ENCODE measurements around the gene THAP4.
"Not testable (repeated sequence)": the region's sequence is repeated elsewhere in the genome, so short reads cannot be mapped to it uniquely, and the experiment has no call there.

THAP4 gene

DNA sequence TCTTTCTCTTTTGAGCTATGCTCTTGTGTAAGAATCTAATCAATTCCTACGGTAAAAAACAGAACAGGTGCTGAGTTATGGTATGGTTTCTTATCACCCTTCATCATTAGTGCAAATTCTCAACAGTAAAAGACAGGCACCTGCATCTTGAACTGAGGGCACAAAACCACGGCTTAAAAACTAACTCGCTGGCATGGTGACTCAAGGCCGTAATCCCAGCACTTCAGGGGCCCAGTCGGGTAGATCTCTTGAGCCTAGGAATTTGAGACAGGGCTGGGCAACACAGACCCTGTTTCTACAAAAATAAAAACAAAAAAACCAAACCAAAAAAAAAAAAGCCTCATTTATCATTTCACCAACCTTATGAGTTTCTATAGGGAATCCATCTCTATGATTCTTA is 33.3 kb downstream of the THAP4 start:
- H3K9me3 ChIP-seq: no peaks in the 10 kb centered on the region
- H3K4me3 ChIP-seq: no peak overlapping the region
- H3K4me1 ChIP-seq: no peaks in the 10 kb centered on the region
- H3K36me3 ChIP-seq (replicated peaks): peaks cover 54% of the 10 kb centered on the region
- no peaks in the 10 kb centered on the region for H3K27me3 ChIP-seq (ENCODE audit: low read depth)
- in situ Hi-C loops (cut with MboI; ENCODE audit: low sequenced_read_pairs): no loop called here
- DNase-seq (ENCODE audit: low spot score in 2 of 2): no peak

DNA sequence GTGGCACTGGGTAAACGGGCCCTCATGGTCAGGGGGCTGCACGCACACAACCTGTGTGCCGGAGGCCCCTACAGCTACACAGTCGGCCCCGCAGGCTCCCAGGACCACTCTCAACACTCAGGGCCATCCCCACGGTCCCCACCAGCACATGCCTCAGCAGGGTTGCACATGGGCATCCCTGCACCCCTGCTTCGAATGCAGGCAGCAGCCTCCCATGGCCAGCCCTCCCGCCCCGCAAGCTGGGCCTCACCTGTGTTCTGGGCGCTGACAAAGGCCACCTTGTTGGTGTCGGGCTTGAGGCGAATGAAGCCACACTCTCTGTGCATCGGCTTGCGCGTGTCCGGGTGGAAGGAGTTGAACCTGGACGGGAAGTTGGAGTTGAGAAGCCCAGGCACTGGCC is 34.2 kb downstream of the THAP4 start:
- in situ Hi-C loops (cut with MboI; ENCODE audit: low sequenced_read_pairs): no loop called here
- no peaks in the 10 kb centered on the region for H3K4me1 ChIP-seq
- H3K36me3 ChIP-seq (replicated peaks): peaks cover 47% of the 10 kb centered on the region
- DNase-seq (ENCODE audit: low spot score in 2 of 2): no peak
- H3K4me3 ChIP-seq: no peak overlapping the region
- no peaks in the 10 kb centered on the region for H3K9me3 ChIP-seq
- no peaks in the 10 kb centered on the region for H3K27me3 ChIP-seq (ENCODE audit: low read depth)

DNA sequence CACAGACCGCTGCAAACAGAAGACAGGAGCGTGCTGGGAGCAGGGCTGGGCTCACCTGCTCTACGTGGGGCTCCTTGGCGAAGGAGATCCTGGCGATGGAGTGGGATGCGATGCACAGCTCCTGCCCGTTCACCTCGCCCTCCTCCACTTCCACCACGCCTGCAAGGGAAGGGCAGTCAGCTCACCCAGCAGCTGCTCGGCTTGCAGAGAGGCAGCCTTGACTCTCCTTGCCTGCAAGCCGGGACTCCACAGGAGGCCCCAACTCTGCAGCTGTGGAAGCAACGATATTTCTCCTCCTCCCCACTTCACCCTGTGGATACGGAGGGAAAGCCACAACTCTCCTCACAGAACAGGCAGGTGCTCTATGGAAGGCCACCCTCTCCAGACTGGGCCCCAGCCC is 35.1 kb downstream of the THAP4 start:
- H3K4me1 ChIP-seq: no peaks in the 10 kb centered on the region
- H3K36me3 ChIP-seq (replicated peaks): peaks cover 54% of the 10 kb centered on the region
- in situ Hi-C loops (cut with MboI; ENCODE audit: low sequenced_read_pairs): no loop called here
- no peaks in the 10 kb centered on the region for H3K27me3 ChIP-seq (ENCODE audit: low read depth)
- no peaks in the 10 kb centered on the region for H3K9me3 ChIP-seq
- DNase-seq (ENCODE audit: low spot score in 2 of 2): no peak
- H3K4me3 ChIP-seq: no peak overlapping the region

DNA sequence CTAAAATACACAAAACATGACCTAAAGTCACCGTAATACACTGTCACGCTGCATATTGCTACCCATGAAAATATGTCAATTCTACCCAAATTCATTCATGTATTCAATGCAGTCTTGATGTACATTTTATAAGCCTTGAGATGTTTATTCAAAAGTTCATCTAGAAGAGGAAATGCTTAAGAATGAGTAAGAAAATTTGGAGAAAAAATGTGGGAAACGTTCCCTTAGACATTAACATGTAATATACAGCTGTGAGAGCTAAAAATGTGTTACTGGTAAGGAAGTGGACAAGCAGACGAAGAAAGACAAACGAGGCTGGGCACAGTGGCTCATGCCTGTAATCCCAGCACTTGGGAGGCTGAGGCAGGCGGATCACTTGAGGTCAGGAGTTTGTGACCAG is 37.3 kb downstream of the THAP4 start:
- Histone ChIP-seq H3K4me1 (no peaks in the 10 kb centered on the region), H3K27me3 (ENCODE audit: low read depth) (no peaks in the 10 kb centered on the region), H3K9me3 (no peaks in the 10 kb centered on the region), H3K4me3 (no peak overlapping the region), H3K36me3 (replicated peaks) (peaks cover 43% of the 10 kb centered on the region)
- in situ Hi-C loops (cut with MboI; ENCODE audit: low sequenced_read_pairs): no loop called here
- DNase-seq (ENCODE audit: low spot score in 2 of 2): no peak

DNA sequence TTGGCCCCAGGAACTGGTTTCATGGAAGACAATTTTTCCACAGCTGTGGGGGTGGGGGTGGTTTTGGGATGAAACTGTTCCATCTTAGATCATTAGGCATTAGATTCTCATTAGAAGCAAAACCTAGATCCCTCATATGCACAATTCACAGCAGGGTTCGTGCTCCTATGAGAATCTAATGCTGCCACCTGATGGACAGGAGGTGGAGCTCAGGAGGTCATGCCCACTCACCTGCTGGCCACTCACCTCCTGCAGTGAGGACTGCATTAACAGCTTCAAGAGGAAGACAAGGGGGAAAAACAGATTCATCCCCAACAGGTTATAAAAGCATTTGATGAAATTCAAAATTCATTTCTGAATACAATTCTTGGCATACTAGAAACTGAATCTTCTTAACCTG is 38.5 kb downstream of the THAP4 start:
- Histone ChIP-seq H3K36me3 (replicated peaks) (peaks cover 42% of the 10 kb centered on the region), H3K4me1 (no peaks in the 10 kb centered on the region), H3K27me3 (ENCODE audit: low read depth) (no peaks in the 10 kb centered on the region), H3K9me3 (no peaks in the 10 kb centered on the region), H3K4me3 (no peak overlapping the region)
- in situ Hi-C loops (cut with MboI; ENCODE audit: low sequenced_read_pairs): no loop called here
- DNase-seq (ENCODE audit: low spot score in 2 of 2): no peak

DNA sequence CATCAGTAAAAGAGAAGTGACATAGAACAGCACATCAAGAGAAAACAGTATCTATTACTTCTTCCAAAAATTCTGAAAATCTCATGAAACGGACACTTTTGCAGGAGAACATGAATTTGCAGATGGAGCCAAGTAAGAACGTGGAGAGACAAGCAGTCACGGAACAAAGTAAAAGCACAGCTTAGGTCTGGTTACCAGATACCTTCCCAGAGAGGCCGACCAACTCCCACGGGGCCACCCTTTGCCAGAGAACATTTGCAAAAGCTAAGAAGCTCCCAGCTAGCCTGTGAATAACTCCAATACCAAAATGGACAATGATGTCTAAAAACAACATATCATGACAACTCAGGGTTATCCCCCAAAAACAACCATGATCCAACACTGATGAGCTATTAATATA is 38.9 kb downstream of the THAP4 start:
- Histone ChIP-seq H3K9me3 (no peaks in the 10 kb centered on the region), H3K27me3 (ENCODE audit: low read depth) (no peaks in the 10 kb centered on the region), H3K4me1 (no peaks in the 10 kb centered on the region), H3K4me3 (no peak overlapping the region), H3K36me3 (replicated peaks) (peaks cover 46% of the 10 kb centered on the region)
- in situ Hi-C loops (cut with MboI; ENCODE audit: low sequenced_read_pairs): no loop called here
- DNase-seq (ENCODE audit: low spot score in 2 of 2): no peak

DNA sequence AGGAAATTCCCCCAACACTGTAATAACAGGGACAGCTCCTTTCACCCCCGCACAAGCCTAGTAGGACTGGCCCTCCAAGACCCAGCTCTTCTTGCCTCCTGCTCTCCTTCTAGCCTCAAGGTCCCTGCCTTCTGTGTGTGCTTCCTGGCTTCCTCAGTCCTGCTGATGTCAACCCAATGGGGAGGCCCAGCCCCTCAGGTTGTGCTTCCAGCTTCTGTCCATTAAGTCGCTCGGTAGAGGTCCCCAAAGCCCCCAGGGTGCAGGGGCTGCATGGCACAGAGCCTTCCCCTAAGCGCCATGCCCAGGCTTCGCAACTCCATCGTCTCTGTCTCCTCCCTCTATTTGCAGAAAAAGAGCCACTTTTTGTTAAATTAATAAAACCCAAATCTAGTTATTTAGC is 39.4 kb downstream of the THAP4 start:
- H3K27me3 ChIP-seq (ENCODE audit: low read depth): no peaks in the 10 kb centered on the region
- H3K36me3 ChIP-seq (replicated peaks): peaks cover 45% of the 10 kb centered on the region
- in situ Hi-C loops (cut with MboI; ENCODE audit: low sequenced_read_pairs): no loop called here
- H3K4me1 ChIP-seq: no peaks in the 10 kb centered on the region
- H3K9me3 ChIP-seq: no peaks in the 10 kb centered on the region
- H3K4me3 ChIP-seq: no peak overlapping the region
- no peak for DNase-seq (ENCODE audit: low spot score in 2 of 2)

DNA sequence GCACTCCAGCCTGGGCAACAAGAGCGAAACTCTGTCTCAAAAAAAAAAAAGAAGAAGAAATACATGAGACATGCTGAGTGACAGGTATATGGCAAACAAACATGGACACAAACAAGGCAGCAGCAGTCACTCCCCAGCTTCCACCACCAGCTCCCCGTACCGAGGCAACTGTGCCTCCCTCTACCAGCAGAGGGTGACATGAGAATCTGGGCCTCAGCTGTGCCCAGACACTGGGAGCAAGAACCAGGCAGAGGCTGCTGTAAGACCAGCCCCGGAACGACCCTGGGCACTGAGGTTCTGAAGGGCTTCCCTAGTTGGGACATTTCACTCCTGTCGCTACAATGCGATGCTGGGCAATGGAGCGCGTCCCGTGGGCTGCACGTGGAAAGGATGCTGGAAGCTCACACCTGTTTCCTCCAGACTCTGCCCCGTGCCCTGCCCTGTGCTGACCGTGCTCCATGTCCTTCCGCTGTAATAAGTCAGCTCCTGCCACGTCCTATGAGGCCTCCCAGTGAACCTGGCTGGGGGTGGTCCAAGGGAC is 41.3 kb downstream of the THAP4 start:
- no peak overlapping the region for H3K4me3 ChIP-seq
- no peaks in the 10 kb centered on the region for H3K27me3 ChIP-seq (ENCODE audit: low read depth)
- in situ Hi-C loops (cut with MboI; ENCODE audit: low sequenced_read_pairs): no loop called here
- H3K4me1 ChIP-seq: no peaks in the 10 kb centered on the region
- no peaks in the 10 kb centered on the region for H3K9me3 ChIP-seq
- peak in 1 of 2 experiments; percentile 54 for DNase-seq (ENCODE audit: low spot score in 2 of 2)
- H3K36me3 ChIP-seq (replicated peaks): peaks cover 38% of the 10 kb centered on the region

DNA sequence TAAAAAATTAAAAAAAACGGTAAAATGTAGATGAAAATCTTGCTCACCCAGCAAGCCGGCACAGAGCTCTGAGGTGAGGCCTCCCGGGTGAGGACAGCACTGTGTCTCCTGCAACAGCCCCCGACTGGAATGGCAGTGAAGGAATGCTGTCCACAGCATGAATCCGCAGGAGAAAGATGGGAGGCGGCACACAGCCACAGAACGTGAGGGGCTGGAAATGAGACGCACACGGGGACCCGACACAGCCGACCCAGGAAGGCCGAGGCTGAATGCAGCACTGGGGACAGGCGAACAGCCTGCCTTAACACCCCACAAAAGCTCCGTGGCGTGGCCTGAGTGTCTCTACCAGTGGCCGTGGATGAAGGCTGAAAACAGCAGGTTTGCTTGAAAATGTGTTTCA is 43.7 kb downstream of the THAP4 start:
- Histone ChIP-seq H3K36me3 (replicated peaks) (peaks cover 30% of the 10 kb centered on the region), H3K4me1 (no peaks in the 10 kb centered on the region), H3K27me3 (ENCODE audit: low read depth) (no peaks in the 10 kb centered on the region), H3K9me3 (no peaks in the 10 kb centered on the region), H3K4me3 (no peak overlapping the region)
- in situ Hi-C loops (cut with MboI; ENCODE audit: low sequenced_read_pairs): no loop called here
- DNase-seq (ENCODE audit: low spot score in 2 of 2): no peak

DNA sequence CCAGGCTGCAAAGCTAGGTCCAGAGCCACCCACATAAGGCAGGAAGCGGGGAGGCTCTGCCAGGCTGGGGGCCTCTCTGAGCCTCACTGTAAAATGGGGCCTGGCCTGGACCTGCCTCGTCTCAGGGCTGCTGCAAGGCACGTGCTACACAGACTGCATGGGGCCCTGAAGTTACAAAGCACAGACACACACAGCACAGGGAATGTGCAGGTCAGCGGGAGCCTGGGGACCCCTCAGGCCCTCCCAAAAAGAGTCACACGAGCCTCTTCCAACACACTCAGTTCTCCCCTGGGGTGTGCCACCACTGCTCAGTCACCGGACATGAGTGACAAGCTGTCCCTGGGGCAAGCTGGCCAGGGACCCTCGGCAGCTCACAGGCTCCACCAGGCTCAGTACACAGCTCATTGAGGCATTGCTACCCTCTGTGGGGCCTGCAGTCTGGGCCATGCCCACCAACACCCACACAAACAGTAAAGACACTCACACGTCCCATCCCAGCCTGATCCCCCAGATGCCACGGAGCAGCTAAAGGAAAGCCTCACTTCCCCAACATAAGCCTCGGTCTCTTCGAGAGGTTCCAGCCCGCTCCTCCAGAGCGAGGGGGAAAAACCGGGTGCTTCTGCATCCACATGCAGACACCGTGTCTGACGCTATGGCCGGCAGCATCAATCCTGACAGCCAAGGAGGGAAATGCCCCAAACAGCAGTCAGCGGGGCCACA is 44.7 kb downstream of the THAP4 start:
- no peak overlapping the region for H3K4me3 ChIP-seq
- H3K27me3 ChIP-seq (ENCODE audit: low read depth): no peaks in the 10 kb centered on the region
- peaks cover 4% of the 10 kb centered on the region for H3K9me3 ChIP-seq
- in situ Hi-C loops (cut with MboI; ENCODE audit: low sequenced_read_pairs): no loop called here
- no peak for DNase-seq (ENCODE audit: low spot score in 2 of 2)
- peaks cover 27% of the 10 kb centered on the region for H3K36me3 ChIP-seq (replicated peaks)
- H3K4me1 ChIP-seq: no peaks in the 10 kb centered on the region

DNA sequence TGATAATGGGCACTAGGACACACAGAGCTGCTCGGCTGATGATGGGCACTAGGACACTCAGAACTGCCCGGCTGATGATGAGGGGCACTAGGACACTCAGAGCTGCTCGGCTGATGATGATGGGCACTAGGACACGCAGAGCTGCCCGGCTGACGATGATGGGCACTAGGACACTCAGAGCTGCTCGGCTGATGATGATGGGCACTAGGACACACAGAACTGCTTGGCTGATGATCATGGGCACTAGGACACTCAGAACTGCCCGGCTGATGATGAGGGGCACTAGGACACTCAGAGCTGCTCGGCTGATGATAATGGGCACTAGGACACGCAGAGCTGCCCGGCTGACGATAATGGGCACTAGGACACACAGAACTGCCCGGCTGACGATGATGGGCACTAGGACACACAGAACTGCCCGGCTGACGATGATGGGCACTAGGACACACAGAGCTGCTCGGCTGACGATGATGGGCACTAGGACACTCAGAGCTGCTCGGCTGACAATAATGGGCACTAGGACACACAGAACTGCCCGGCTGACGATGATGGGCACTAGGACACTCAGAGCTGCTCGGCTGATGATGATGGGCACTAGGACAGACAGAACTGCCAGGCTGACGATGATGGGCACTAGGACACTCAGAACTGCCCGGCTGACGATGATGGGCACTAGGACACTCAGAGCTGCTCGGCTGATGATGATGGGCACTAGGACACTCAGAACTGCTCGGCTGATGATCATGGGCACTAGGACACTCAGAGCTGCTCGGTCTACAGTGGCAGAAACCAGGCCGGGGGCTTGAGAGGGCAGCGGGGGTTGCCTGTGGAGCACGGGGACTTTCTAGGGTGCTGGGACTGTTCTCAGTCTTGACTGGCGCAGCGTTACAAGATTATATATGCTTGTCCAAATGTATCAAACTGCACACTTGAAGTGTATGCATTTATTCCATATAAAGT is 46.2 kb downstream of the THAP4 start:
- Histone ChIP-seq H3K36me3 (replicated peaks) (peaks cover 32% of the 10 kb centered on the region), H3K9me3 (peaks cover 15% of the 10 kb centered on the region)
- in situ Hi-C loops (cut with MboI; ENCODE audit: low sequenced_read_pairs); H3K4me1 ChIP-seq; H3K27me3 ChIP-seq (ENCODE audit: low read depth); DNase-seq (ENCODE audit: low spot score in 2 of 2); H3K4me3 ChIP-seq: not testable (repeated sequence)

DNA sequence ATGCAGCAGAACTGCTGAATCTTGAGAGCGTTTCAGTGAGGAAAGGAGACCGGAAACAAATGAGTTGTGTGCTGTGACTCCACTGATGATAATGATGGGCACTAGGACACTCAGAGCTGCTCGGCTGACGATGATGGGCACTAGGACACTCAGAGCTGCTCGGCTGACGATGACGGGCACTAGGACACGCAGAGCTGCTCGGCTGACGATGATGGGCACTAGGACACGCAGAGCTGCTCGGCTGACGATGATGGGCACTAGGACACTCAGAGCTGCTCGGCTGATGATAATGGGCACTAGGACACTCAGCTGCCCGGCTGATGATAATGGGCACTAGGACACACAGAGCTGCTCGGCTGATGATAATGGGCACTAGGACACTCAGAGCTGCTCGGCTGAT is 47.1 kb downstream of the THAP4 start:
- peaks cover 15% of the 10 kb centered on the region for H3K9me3 ChIP-seq
- H3K4me1 ChIP-seq; H3K4me3 ChIP-seq; H3K27me3 ChIP-seq (ENCODE audit: low read depth); DNase-seq (ENCODE audit: low spot score in 2 of 2); in situ Hi-C loops (cut with MboI; ENCODE audit: low sequenced_read_pairs): not testable (repeated sequence)
- H3K36me3 ChIP-seq (replicated peaks): peaks cover 34% of the 10 kb centered on the region

DNA sequence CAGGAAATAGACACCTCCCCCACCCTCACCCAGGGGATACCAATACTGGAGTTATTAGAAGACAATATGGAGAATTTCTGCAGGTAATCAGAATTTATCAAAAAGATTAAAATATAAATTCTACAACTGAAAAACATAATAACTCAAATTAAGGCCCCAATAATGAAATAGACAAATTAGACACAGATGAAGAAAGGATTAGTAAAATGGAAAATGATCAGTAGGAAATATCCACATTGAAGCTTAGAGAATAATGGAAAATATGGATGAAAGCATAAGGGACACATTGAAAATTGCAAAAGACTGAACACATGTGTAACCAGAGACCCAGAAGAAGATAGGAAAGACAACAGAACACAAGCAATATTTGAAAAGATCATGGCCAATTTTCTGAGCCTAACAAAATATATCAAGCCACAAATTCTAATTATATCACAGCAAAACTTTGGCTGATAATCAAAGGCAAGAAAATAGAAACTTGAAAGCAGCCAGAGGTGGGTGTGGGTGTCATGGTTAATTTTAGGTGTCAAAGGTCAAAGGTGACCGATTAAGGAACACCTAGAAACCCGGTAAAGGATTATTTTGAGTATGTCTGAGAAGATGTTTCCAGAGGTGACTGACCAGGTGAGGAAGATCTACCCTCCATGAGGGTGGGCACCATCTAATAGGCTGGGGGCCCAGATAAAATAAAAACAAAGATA is 50.2 kb downstream of the THAP4 start:
- Histone ChIP-seq H3K36me3 (replicated peaks) (peaks cover 41% of the 10 kb centered on the region), H3K4me1 (no peaks in the 10 kb centered on the region), H3K27me3 (ENCODE audit: low read depth) (no peaks in the 10 kb centered on the region), H3K9me3 (peaks cover 15% of the 10 kb centered on the region), H3K4me3 (no peak overlapping the region)
- no peak for DNase-seq (ENCODE audit: low spot score in 2 of 2)
- in situ Hi-C loops (cut with MboI; ENCODE audit: low sequenced_read_pairs): no loop called here
